NOMO-1 (cell line): Measurements from ENCODE around the gene MRPL19.
A peak's percentile ranks its signal among the peaks of the same experiment; 100 is the strongest.

Experiments
- DNase-seq, 2 experiments: peaks; one replicate each; lab custom pipeline; 2025; ENCODE audit not compliant: unreplicated experiment in 2 of 2; lab: John Stamatoyannopoulos, UW

MRPL19 gene

DNA sequence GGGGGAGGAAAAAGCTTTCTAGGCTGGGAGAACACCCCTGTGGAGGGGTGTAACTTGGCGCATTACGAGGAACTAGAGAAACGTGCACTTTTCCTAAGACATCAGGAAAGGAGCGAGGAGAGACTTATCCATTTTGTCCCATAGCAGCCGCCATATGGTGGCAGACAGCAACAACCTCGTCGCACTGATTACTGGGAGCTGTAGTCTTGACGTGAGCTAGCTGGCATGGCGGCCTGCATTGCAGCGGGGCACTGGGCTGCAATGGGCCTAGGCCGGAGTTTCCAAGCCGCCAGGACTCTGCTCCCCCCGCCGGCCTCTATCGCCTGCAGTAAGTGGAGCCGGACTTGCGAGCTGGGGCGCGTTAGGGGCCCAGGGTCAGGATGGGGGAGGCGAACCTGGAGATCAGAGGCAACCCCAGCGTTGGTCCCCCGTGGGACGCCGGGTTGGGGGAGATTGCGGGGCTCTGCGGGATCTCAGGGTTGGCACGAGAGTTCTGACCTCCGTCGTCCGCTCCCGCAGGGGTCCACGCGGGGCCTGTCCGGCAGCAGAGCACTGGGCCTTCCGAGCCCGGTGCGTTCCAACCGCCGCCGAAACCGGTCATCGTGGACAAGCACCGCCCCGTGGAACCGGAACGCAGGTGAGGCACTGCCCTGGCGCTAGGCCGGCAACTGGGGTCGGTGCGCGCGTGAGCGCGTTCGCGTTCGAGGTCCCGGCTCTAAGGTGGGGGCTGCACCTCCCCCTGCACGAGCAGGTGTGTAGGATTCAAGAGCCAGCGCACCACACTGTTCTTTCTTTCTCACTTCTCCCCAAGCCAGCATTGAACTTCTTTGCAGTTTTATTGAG lies at the start of gene MRPL19:
MRPL19 (plus strand) TSS at position 201 of the 843 bp plus-strand sequence; CDS start at position 226, 25 bp downstream.
- peak; percentile 76 to 86 for DNase-seq

DNA sequence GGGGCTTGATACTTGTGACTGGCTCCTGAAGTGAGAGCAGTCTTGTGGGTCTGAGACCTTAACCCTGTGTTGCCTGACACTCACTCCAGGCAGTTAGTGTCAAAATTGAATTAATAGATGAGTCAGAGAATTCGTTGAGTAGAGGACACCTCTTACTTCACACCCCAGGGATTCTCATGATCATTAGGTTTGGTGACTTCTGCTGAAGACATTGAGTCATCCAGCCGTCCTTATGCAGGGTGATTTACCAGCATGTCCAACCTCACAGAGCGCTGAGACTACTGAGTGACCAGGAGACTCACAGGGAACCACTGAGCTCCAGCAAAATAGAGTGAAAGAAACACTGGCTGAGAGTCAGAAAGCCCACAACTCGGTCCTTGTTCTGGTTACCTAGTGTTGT lies 49.8 kb upstream of the MRPL19 start:
- no peak for DNase-seq

DNA sequence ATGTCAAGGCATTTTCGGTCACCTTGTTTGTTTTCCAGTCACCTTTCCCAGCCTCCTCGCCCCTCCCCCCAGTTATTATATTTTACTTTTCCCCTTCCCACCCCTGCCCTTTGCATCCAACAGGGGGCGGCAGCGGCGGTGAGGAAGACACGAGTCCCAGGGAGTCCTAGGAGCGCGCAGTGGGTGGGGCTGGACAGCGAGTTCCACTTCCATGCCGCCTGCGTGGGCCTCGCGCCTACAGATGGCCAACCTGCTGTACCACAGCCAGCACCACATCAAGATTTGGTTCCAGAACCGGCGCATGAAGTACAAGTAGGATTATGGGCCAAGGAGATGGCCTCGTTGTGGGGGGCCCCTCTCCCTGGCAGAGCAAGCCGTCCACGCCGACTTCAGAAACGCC lies 48.6 kb upstream of the MRPL19 start:
- DNase-seq: no peak

- no peak for DNase-seq
Observed at GRCh38 chr2:75598589-75599155, 47.9 kb upstream of the MRPL19 start.

DNA sequence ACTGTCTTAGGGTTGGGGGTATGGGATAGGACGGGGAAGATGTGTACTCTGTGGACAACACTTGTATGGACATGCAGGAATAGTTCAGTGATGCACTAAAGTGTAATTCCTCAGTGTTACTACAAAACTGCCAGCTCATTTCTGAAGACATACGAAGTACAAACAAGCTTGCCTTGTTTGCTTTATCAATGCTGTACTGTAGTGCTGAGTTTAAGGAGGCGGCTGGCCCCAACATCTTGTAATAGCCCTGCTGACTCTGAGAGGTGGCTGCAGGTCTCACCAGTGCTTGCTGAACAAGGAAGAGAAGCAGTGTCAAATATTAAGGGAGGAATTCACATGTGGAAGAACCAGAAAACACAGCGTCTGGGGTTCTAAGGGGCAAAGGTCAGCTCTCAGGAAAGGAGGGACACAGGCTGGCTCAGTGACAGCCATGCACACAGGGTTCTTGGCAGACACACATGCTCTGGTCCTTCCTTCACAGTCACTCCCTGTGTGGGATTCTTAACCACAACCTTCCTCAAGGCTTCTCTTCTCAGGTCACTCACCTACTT lies 46.0 kb upstream of the MRPL19 start:
- no peak for DNase-seq

DNA sequence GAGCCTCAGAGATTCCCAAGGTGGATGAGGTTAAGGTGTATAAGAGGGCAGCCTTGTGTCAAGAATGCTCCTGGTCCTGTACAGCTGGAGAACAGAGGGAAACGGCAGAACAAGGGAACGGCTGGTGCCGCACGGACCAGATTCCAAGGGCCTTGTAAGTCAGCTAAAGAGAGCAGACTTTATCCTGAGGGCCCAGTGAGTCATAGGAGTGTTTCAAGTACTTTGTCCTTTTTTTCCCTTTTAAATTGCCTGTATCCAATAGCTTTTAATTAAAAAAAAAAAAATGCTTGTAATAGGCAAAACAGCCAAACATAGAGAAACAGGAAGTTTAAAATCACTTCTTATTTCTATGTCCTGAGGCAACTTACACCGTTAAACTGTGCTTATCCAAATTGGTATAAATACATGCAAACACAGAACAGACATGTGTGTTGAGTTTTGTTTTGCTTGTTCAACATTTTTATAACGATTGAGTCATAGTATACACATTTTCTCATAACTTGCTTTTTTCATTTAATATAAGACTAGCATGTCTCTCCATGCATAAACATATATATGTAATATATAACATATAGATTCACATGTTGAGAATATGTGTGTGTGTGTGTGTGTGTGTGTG lies 43.8 kb upstream of the MRPL19 start:
- DNase-seq: no peak

DNA sequence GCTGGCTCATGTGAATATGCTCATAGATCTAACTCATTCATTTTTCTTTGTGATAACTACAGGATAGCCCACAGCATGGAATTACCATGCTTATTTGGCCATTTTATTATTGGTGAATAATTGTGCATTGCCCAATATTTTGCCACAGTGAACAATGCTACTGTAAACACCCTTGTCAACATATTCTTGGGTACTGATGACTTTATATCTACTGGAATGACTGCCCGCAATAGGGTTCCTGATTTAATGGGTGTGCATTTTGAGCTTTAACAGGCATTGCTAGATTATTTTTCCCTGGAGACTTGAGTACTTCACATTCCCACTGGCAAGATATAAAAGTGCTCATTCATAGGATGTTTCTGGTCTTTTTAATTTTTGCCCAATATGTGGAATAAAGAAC lies 43.1 kb upstream of the MRPL19 start:
- DNase-seq: no peak

DNA sequence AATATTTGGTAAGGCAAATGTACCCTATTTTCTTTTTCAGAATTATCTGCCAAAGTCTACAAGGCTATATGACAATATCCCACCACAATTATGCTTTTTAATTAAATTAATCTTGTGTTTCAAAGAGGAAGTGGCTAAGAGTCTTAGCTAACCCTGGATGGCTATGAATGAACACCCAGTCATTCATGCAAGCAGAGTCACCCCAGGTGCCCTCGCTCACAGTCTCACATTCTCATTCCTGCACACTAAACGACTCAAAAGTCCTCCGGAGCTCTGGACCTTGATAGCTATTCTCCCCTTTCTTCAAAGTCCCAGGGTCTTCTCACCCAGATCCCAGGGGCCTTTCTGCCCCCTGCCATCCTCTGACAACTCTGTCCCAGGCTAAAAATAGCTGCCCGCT lies 42.1 kb upstream of the MRPL19 start:
- DNase-seq: no peak

- DNase-seq: no peak
Observed at GRCh38 chr2:75605770-75606529, 40.6 kb upstream of the MRPL19 start.

- DNase-seq: no peak
Observed at GRCh38 chr2:75606761-75607399, 39.7 kb upstream of the MRPL19 start.

DNA sequence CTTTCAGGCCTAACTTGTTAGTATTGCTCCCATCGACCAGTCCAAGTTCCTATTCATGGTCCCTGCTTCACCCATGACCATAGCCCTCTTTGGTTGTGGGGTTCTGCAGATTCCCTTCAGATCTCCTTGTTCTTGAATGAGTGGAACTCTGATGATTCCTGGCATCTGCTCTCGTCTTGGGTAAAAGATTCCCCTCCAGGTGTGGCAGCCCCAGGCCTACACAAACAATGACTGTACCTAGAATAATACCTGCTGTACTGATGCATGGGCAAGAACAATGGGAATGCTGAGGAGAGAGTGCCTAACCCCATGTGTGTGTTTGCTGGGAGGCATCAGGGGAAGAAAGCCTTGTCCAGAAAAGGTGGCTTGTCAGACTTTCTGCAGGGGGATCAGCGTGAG lies 39.2 kb upstream of the MRPL19 start:
- DNase-seq: no peak

- no peak for DNase-seq
Observed at GRCh38 chr2:75607988-75608683, 38.4 kb upstream of the MRPL19 start.

DNA sequence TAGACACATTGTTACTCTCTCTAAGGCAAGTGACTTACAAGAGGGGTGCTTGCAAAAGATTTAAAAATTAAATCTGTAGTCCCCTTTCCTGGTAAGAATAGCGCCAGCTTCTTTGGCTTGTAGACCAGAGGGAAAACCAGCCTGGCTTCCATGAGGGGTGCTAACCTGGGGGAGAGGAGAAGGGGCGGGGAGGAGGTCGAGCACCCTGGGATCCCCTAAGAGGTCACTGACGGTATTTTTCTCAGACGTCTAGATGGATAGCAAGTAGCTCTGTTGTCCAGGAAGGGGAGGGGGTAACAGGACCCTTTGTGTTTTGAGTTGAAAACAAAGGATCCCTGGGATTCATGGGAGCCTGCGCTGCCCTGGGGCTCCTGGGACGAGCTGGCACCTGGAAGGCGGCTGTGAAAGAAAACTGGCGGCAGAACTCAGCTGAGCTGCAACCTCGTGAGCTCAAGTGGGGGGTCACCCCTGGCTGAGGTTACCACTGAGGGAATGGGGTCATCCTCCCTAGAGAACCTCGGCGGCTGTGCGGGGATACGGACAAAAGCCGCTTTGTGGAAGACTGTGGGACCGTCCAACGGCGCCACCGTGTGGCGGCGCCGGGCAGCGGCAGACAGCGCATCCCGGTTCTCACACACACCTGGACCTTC lies 37.8 kb upstream of the MRPL19 start:
- peak in 1 of 2 experiments; percentile 5 for DNase-seq

GRCh38 chr2:75609334-75609689 lies 37.3 kb upstream of the MRPL19 start:
- no peak for DNase-seq

GRCh38 chr2:75609937-75610508 lies 36.6 kb upstream of the MRPL19 start:
- no peak for DNase-seq

GRCh38 chr2:75610671-75611070 lies 35.9 kb upstream of the MRPL19 start:
- DNase-seq: no peak

DNA sequence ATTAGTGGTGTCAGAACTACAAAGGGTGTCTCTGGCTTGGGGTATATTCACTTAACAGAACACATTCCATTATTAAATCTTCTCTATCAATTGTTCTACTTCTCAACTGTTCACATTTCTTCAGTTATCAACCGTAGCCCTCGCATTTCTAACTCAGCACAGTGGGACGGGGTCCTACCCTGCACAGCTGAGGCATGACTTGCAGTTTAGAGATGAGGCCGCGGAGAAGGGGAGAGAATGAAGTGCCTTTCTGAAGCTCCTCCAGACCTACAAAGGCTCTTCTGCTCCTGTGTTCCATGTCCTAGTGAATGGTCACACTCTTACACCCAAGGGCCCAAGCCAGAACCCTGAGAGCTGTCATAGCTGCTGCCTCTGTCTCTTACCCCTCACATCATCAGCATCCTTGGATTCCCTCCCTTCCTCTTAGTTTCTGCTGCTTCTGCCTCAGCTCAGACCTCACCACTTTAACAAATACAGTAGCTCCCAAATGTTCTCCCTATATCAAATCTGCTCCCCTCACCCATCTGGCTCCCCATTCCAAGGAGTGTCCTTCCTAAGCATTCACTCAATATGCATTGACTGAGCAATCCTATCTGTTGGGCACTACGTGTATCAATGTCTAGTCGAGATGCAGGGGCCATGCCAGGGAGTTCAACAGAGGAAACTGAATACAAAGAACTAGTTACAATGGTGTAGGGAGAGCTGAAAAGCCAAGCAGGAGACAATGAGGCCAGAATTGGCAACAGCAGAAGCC lies 34.3 kb upstream of the MRPL19 start:
- no peak for DNase-seq

GRCh38 chr2:75612862-75613243 lies 33.7 kb upstream of the MRPL19 start:
- no peak for DNase-seq
